Amniotic epithelial cell (primary cell): Measurements from ENCODE around the gene PODXL.

Source experiments
- DNase-seq: peaks from one replicate; pipeline ENCODE4 v3.0.0-alpha.2; 2010; ENCODE audit warnings: low read depth

Gene PODXL

GRCh38 chr7:131564640-131565039 lies 8.2 kb upstream of the PODXL start:
- DNase-seq: no peak

GRCh38 chr7:131563918-131564317 lies 7.5 kb upstream of the PODXL start:
- DNase-seq: no peak

- DNase-seq: no peak
These were observed 6.5 kb upstream of the PODXL start for GRCh38 chr7:131562941-131563340.

- DNase-seq: no peak
These were observed 3.6 kb upstream of the PODXL start for GRCh38 chr7:131560061-131560460.

- DNase-seq: no peak
These were observed 1.4 kb upstream of the PODXL start for GRCh38 chr7:131557652-131558385.

GRCh38 chr7:131556909-131557651 lies 652 bp upstream of the PODXL start:
- no peak for DNase-seq

- DNase-seq: no peak
These were observed 826 bp downstream of the PODXL start for GRCh38 chr7:131555552-131556052.

GRCh38 chr7:131554880-131555516 lies 1.4 kb downstream of the PODXL start:
- no peak for DNase-seq

- DNase-seq: no peak
These were observed 2.5 kb downstream of the PODXL start for GRCh38 chr7:131553931-131554330.

- no peak for DNase-seq
These were observed 4.4 kb downstream of the PODXL start for GRCh38 chr7:131552053-131552452.

- no peak for DNase-seq
These were observed 5.6 kb downstream of the PODXL start for GRCh38 chr7:131550846-131551245.

- DNase-seq: no peak
These were observed 8.1 kb downstream of the PODXL start for GRCh38 chr7:131548371-131548770.

GRCh38 chr7:131547589-131547988 lies 8.8 kb downstream of the PODXL start:
- no peak for DNase-seq

GRCh38 chr7:131546583-131547141 lies 9.8 kb downstream of the PODXL start:
- DNase-seq: no peak

GRCh38 chr7:131546126-131546525 lies 10.3 kb downstream of the PODXL start:
- DNase-seq: peak; percentile 46

GRCh38 chr7:131544449-131545301 lies 11.8 kb downstream of the PODXL start:
- peak; percentile 34 for DNase-seq

GRCh38 chr7:131544021-131544420 lies 12.4 kb downstream of the PODXL start:
- DNase-seq: no peak

- no peak for DNase-seq
These were observed 13.1 kb downstream of the PODXL start for GRCh38 chr7:131543298-131543697.

- DNase-seq: peak; percentile 57
These were observed 15.8 kb downstream of the PODXL start for GRCh38 chr7:131540491-131541162.

- DNase-seq: no peak
These were observed 17.6 kb downstream of the PODXL start for GRCh38 chr7:131538813-131539179.
